HG03521 (cell line): ENCODE results near the gene C10orf71.

ENCODE experiments used
- ATAC-seq: cut with Tn5 transposase; IDR thresholded peaks from one replicate; pipeline ENCODE4 v1.9.1; 2021; ENCODE audit warnings: mild to moderate bottlenecking, moderate library complexity; ENCODE audit not compliant: unreplicated experiment

C10orf71 gene

DNA sequence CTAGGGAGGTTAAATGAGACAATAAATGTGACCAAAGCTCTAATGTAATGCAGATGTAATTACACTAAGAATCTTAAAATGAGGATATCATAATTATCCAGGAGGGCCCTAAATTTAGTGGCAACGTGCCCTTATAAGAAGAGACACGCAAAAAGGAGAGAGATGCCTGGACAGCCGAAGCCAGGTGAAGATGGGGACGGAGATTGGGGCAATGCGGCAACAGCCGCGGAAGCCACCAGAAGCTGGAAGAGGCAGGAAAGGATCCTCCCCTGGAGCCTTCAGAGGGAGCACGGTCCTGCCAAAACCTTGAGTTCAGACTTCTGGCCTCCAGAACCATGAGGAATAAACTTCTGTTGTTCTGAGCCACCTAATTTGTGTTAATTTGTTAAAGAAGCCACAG lies 25.3 kb upstream of the C10orf71 start:
- no peak for ATAC-seq

DNA sequence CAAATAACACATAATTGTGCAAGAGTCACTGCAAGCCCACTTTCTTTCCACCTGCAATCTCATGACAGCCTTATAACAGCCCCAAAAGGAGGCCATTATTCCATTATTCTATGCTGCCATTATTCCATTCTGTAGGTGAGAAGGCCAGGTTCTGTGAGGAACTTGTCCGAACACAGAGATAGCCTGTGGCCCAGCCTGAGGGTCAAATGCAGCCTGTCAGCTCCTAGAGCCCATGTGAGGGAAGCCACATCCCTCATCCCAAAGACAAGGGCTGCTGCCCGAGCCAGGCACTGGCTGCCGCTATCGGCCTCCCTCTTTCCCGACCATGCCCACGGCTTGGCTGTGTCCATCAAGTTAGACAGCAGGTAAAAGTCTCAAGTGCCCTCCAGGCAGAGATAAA lies 24.1 kb upstream of the C10orf71 start:
- ATAC-seq = no peak

DNA sequence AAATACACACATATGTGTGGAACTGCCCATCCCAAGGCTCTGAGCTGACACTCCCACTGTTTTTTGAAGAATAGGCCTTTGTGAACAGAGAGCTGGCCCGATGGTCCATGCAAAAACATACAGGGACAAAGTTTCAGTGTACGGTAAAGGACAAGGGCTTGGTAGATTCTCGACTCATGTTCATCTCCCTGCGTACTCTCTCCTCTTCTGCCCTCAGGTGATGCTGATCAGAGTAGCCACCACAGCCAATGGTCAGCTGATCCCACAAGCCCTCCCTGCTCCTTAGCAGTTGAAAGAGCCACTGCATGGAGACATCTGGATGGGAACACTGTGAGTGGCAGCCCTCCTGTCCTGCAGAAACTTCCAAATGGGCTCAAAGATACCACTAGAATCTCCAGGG lies 23.1 kb upstream of the C10orf71 start:
- no peak for ATAC-seq

DNA sequence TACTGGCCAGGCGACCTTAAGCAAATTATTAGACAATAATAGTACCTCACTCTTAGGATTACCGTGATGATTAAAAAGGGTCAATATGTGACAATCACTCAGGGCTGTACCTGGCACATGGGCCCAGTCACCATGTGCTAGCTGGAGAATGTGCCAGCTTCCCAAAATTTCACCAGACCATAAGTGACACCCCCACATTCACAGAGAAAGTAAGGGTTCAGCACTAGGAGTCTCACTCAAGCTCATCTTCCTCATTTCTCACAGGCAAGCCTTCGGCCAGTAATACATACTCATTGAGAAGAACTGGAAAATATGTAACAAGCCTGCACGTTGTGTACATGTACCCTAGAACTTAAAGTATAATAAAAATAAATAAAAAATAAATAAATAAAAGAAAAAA lies 22.4 kb upstream of the C10orf71 start:
- no peak for ATAC-seq

DNA sequence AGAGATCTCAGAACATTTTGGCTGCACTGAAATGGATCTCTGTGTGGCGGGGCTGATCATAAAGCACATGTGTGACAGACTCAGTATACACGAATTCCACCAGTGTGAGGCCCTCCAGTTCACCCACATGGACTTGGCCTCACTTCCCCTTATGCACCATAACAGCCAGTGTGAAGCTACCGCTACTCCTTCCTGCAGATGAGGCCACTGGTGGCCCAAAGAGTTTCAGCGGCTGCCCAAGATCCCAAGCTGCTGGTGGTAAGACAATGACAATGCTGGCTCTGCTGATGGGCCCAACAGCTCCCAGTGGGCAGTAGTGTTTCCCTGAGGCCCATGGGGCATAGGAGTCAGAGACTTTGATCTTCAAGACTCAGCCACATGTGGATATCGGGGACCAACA lies 21.0 kb upstream of the C10orf71 start:
- no peak for ATAC-seq

DNA sequence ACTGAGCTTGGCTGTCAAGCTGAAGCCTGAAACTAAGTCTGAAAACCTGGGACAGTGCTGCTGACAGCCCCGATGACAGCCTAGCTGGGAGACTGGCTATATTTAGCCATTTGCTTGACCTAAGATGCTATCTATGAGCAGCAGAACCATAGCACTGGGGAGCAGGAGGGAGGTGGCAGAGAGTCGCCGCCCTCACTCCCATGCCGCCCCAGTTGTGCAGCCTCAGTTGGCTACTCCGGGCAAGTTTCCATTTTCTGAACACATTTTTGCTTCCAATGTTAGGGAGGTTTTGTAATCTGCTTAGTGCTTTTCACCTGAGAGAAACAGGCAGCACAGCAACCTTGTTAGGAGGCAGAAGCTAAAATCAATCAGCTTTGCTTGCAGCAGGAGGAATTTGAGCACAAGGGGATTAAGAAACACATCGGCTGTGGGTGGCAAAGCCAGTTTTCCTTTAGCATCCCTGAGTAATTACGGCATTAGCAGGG lies 20.4 kb upstream of the C10orf71 start:
- ATAC-seq = no peak

DNA sequence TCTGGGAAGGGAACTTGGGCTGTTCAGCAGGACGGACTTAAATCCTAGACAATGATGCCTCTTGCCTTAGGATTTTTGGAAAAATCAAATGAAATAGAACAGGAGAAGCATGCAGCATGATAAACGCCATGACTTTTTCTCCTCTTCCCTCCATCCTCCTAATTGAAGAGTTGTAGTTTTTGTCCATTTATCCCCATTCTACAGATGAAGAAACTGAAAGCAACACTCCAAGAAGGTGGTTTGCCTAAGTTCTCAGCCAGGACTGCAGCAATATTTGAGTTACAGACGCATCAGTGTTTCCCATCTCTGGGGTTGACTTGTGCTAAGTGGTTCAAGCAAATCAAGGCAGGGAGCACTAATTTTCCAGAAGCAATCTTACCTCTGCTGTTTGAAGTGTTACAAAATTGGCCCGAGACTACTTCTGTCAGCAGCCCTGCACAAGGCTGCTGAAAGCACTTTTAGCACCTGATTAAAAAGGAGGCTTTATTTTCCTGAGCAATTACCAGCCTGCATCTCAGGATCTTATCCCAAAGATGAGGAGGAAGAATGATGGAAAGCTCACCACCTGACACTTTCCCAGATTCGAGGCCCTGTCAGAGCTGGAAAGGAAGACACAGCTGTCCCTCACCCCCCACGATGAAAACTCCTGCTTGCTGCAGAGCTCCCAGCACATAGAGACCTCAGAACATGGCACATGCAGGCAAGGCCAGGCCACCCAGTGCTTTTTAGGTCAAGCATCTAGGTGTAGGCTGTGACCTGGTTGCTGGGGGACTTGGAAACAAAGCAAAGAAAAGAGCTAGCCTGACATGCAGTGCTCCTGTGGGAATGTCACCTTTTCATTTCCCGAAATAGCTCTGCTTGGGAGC lies 19.7 kb upstream of the C10orf71 start:
- ATAC-seq = no peak

DNA sequence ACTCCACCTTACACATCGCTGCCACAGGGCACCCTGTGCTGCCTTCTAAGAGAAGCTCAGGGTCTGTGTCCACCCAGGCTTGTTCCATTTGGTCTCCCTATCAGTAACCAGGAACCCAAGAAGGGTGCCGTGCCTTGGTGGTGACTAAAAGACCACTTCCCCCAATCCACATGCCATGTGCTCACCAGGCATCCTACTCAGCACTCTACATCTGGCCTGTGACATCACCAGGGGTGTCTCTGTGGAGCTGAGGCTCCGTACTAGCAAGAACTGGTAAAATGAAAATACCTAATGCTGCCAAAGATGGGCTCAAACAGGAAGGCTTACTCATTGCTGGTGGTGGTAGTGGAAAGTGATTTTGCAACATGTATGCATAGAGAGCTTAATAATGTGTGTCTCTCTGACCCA lies 19.0 kb upstream of the C10orf71 start:
- no peak for ATAC-seq

DNA sequence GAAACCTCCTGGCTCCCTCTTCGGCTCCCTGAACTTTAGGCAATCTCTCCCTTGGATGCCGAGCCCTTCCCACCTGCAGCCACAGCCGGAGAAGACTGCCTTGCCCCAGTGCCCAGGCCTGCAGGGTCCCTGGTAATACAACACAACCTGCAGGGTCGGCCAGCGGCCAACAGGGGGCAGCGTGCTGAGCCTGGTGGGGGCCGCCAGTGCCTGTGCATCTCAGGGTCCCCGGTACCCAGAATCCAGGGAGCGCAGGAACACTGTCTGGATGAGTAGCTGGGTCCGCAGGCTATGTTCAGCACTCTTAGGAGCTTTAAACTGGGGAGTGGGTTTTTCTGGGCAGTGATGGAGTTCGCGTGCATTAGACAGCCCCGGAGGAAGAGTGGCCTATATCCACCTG lies 17.5 kb upstream of the C10orf71 start:
- no peak for ATAC-seq

DNA sequence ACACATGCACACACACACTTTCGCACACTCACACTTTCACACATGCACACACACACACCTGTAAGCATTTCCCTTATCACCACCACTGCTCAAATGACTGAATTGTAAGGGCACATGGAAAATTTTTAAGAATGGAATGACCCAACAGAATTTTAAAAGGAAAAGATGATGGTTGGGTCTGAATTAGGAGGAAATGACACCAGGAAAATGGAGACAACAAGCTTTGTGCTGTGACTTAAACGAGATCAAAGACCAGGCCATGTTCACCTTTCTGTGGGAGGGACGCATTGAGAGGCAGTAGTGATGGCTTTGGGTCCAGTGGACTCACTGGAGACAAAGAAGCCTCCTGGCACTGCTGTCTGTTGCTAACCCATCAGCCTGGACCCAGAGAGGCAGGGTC lies 16.7 kb upstream of the C10orf71 start:
- ATAC-seq = no peak

DNA sequence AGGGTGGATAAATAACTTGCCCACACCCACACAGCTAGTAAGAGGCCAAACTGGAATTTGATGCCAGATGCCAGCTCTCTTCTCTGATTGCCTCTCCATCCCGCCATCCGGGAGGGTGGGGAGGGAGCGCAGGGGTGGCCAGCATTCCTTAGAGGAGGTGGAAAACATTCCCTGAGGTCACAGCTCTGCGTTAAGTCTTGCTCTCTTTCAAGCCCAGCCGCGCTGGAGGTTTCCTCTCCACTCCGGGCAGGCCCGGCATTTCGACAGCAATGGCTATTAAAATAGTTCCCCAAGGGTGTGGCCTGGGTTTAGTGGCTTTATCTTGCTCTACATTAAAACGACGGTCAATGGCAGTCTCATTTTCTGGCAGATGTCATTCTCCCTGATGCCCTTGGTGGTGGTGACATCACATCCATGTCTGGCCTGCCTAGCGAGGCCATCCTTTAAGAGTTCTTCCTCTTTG lies 16.1 kb upstream of the C10orf71 start:
- ATAC-seq = no peak

DNA sequence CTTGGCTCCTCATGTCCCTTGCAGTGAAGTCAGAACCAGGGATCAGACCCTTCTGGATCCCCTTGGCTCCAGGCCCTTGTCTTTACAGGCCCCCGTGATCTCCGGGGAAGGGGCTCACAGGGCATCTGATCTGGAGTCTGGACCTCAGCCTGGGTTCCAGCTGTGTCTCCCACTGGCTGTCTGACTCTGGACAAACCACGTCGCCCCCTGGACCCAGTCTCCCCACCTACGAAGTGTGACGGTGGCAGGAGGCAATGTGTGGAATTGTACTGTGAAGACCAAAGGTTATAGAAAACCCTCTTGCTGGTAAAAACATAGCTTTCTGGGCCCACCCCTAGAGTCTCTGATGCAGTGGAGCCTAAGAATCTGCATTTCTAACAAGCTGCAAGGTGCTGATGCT lies 15.5 kb upstream of the C10orf71 start:
- ATAC-seq = no peak

DNA sequence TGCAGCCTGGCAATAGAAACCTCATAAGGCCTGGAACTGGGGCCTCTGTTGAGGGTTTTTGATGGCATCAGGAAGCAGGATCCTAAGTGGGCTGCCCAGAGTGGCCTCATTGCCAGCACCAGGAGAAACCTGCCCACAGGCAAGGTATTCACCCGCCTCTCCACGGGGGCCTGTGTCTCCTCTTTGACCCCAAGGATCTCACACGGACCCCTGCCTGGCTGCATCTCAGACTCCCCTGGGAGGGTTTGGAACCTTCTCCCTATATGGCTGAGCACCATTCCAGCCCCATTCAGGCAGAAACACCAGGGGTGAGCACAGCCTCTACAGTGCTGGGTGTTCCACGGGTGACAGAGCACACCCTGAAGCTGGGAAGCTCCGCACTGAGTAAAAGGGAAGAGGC lies 14.6 kb upstream of the C10orf71 start:
- no peak for ATAC-seq

DNA sequence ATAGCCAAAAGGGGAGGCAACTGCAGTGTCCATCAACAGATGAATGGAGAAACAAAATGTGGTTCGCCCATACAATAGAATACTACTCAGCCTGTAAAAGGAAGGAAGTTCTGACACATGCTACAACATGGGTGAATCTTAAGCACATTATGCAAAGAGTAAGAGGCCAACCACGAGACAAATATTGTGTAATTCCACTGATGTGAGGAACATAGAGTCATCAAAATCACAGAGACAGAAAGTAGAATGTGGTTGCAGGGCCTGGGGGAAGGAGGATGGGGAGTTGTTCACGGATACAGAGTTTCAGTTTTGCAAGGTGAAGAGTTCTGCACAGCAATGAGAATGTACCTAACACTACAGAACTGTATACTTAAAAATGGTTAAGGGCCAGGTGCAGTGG lies 13.7 kb upstream of the C10orf71 start:
- ATAC-seq = no peak

DNA sequence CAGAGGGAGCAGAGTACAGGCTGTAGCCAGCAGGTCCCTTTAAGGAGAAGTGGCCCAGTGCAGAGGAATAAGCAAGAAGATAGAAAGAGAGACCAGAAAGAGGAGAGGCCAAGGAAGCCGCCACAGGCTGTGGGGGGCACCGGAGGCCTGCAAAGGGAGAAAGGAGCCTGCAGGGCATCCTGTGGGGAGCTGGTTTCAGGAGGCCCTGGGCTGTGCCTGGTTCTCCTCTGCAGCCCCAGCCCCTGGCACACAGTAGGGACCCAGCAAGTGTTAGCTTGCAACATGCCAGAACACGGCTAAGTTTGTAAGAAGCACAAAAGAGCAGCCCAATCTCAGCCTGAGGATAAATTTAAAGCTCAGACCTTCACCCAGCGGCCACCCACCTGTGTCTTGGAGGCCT lies 12.3 kb upstream of the C10orf71 start:
- no peak for ATAC-seq

DNA sequence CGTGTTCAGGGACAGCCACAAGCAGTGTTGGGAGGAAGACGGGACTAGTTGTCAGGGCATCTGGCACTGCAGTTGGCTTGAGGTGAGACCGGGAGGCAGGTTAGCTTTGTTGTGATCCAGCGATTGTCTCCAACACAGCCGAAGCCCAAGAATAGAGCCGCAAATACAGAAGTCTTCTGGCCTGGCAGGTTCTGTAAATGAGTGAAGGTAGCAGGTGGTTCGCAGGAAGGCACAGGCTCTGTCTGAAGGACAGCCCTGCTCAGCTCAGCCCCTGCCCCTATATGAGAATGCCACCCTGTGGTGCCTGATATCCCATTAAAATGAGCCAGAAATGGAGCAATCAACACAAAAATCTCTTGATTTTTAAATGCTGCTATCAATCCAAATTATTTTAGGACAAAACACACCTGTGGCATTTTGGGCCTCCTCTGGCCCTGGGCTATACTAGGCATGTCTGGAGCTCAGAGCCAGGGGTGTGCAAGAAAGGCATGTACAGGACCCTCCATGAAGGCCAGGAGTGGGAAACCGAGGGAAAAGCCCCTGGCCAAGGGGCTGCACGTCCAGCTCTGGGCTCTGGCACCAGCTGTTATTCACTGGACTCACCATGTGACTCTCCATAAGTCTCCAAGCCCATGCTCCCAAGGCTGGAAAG lies 11.2 kb upstream of the C10orf71 start:
- ATAC-seq = no peak

DNA sequence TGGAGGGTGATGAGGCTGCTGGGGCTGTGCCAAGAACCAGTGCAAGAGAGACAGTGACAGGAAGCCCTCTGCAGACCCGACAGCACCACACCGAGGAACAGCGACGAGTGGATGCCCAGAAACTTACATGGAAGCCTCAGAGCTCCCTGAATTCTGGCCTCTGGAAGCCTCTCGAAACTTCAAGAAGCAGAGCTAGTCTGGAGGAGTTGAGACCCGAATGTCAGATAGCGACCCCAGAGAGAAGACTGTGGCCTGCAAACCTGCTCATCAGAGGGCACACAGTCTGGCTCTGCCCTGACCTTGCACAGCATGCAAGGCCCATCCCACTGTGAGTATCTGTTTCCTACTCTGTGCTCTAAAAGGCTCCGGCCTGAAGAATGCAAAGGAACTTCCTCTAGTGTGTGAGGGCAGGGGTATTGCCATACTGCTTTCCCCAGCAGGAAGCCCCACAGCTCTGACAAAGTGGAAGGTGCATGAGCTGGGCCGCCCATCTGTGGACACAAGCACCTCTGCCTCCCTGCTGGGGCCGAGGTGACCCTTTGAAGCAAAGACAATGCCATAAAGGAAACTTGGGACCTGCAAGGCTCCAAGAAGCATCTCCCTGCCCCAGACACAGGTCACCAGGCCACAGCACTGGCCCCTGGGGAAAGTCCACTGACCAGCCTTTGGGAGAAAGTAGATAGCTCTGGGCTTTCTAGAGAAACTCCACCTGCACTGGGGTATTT lies 10.5 kb upstream of the C10orf71 start:
- ATAC-seq = no peak

DNA sequence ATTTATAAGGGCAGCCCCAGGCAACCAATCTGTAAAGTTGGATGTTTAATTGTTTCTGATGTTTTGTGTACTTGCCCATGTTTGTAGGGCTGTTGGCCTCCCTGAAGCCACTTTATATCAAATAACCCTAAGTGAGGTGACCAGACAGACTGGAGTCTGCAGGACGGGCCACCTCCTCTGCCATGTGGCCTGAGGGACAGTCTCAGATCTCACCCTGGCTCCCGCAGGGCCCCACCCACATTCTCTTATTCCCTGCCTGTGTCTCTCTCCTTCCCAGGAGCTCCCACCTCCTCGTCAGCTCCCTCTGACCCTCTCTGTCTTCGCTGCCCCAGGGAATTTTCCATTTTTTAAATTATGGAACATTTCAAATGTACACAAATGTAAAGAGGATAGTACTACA lies 9.5 kb upstream of the C10orf71 start:
- ATAC-seq = no peak

DNA sequence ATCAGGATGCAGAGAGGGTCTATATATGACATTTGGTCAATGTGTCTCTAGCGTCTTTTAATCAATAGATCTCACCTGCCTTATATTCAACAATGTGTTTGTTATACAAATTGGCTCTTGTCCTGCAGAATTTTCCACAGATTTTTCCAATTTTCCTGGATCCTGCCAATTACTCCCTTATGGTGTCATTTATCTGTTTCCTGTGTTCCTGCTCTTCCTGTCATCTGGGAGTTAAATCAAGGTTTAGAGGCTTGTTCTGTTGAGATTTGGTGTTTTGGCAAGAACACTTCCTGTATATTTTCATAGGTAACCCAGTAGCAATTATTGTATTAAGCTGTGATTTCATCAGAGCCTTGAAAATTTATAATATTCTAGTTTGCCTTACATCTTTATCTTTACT lies 8.8 kb upstream of the C10orf71 start:
- ATAC-seq = no peak

DNA sequence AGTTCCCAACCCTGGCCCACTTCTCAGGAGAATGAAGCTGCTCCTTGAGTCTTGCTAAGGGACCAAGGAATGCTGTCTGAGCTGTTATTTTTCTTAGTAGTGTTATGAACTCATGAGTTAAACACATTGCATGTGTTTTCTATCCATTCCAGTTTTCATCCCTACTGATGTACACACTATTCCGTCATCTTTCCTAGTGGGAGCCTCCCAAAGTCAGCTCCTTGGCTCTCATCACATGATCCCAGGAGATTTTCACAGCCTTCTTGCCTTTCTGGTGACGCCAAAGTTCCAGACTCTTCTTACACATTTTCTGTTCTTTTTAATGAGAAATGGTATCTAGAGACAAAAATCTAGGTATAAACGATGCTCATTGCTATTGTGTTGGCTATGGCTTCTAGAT lies 8.4 kb upstream of the C10orf71 start:
- no peak for ATAC-seq

DNA sequence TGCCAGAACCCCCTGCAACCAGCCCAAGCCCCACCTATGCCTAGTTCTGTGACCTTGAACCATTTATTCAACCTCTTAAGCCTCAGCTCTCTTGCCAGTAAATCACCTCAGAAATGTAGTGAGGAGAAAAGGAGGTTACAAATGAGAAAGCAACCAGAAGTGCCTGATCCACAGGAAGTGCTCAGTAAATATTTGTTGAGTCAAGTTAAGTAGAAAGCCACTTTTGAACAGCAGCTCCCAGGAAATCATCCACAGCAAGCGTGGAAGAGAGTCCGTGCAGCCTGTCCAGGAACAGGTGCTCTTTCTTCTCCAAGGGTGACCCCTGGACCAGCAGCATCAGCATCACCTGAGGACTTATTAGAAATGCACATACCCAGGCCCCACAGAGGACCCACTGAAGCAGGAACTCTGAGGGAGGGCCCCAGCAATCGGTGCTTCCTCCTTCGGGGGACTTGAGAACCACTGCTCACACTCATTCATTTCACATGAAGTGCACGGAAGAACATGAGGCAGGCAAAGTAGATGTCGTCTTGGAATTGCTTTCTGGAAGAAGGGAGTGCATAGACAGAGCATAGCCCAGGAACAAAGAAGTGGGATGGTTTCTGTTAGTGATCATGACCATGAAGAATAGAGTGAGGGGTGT lies 6.3 kb upstream of the C10orf71 start:
- no peak for ATAC-seq
